HEK293T (cell line): ENCODE measurements around the gene PFKFB2.

Experiments used
- CTCF ChIA-PET: fragments of 350-600 bp; formaldehyde crosslinking; extraction: SDS; loops from one replicate; lab custom pipeline; 2021; ENCODE audit warnings: antibody characterized with exemption, inconsistent platforms; lab: Yijun Ruan, JAX
- POLR2A ChIA-PET: fragments of 350-600 bp; formaldehyde crosslinking; extraction: SDS; loops from one replicate; lab custom pipeline; 2020; ENCODE audit warnings: antibody characterized with exemption, inconsistent platforms; lab: Yijun Ruan, JAX
- DNase-seq: peaks from one replicate; pipeline ENCODE4 v3.0.0; 2012; ENCODE audit warnings: mixed read lengths; ENCODE audit errors: extremely low spot score
- ARNT ChIP-seq: fragments of 450-650 bp; IDR thresholded peaks from 2 replicates; pipeline ENCODE4 v1.6.1; 2017; ENCODE audit warnings: mild to moderate bottlenecking
- BHLHE40 ChIP-seq: fragments of 450-650 bp; IDR thresholded peaks from 2 replicates; pipeline ENCODE4 v1.6.1; 2016; ENCODE audit warnings: mild to moderate bottlenecking, moderate library complexity, borderline replicate concordance
- CTBP1 ChIP-seq: fragments of 450-650 bp; IDR thresholded peaks from 2 replicates; pipeline ENCODE4 v1.6.1; 2016; ENCODE audit warnings: borderline replicate concordance
- ELF4 ChIP-seq: fragments of 450-650 bp; IDR thresholded peaks from 2 replicates; pipeline ENCODE4 v1.6.1; 2017; ENCODE audit warnings: antibody characterized with exemption
- FOXA1 ChIP-seq: fragments of 450-650 bp; IDR thresholded peaks from 2 replicates; pipeline ENCODE4 v1.6.1; 2016; ENCODE audit warnings: mild to moderate bottlenecking
- FOXK2 ChIP-seq: fragments of 450-650 bp; IDR thresholded peaks from 2 replicates; pipeline ENCODE4 v1.6.1; 2016; ENCODE audit warnings: mild to moderate bottlenecking
- FOXM1 ChIP-seq: fragments of 450-650 bp; IDR thresholded peaks from 2 replicates; pipeline ENCODE4 v1.6.1; 2017; ENCODE audit warnings: mild to moderate bottlenecking, borderline replicate concordance
- HDGF ChIP-seq: fragments of 450-650 bp; IDR thresholded peaks from 2 replicates; pipeline ENCODE4 v1.6.1; 2017; ENCODE audit warnings: antibody characterized with exemption, borderline replicate concordance
- L3MBTL2 ChIP-seq: fragments of 450-650 bp; conservative IDR thresholded peaks from 2 replicates; pipeline ENCODE4 v1.6.1; 2016; ENCODE audit warnings: mild to moderate bottlenecking
- LEF1 ChIP-seq: fragments of 450-650 bp; IDR thresholded peaks from 2 replicates; pipeline ENCODE4 v1.6.1; 2017; ENCODE audit warnings: mild to moderate bottlenecking, borderline replicate concordance
- NFRKB ChIP-seq: fragments of 450-650 bp; IDR thresholded peaks from 2 replicates; pipeline ENCODE4 v1.6.1; 2016; ENCODE audit warnings: mild to moderate bottlenecking, moderate library complexity
- PKNOX1 ChIP-seq: fragments of 450-650 bp; IDR thresholded peaks from 2 replicates; pipeline ENCODE4 v1.6.1; 2016
- SP1 ChIP-seq: fragments of 450-650 bp; IDR thresholded peaks from 2 replicates; pipeline ENCODE4 v1.6.1; 2017
- SUZ12 ChIP-seq: fragments of 450-650 bp; IDR thresholded peaks from 2 replicates; pipeline ENCODE4 v1.6.1; 2016; ENCODE audit warnings: mild to moderate bottlenecking
- TARDBP ChIP-seq: fragments of 450-650 bp; IDR thresholded peaks from 2 replicates; pipeline ENCODE4 v1.6.1; 2016
- ZNF384 ChIP-seq: fragments of 450-650 bp; IDR thresholded peaks from 2 replicates; pipeline ENCODE4 v1.6.1; 2016

PFKFB2 gene

GRCh38 chr1:207029701-207030521 is 23.2 kb upstream of the PFKFB2 start:
- POLR2A ChIA-PET: no interaction called here
- TF ChIP-seq LEF1 (no peak), BHLHE40 (no peak), CTBP1 (no peak), SUZ12 (no peak), L3MBTL2 (no peak), PKNOX1 (no peak), NFRKB (no peak), TARDBP (no peak), FOXK2 (no peak), ZNF384 (no peak), ARNT (no peak)
- CTCF ChIA-PET: no interaction called here
- DNase-seq: no peak

GRCh38 chr1:207030522-207031009 is 22.5 kb upstream of the PFKFB2 start:
- POLR2A ChIA-PET: no interaction called here

GRCh38 chr1:207031016-207031415 is 22.1 kb upstream of the PFKFB2 start:
- ChIA-PET POLR2A (no interaction called here), CTCF (no interaction called here)
- DNase-seq: no peak
- TF ChIP-seq BHLHE40 (no peak), SP1 (no peak), HDGF (no peak), PKNOX1 (no peak), FOXK2 (no peak), SUZ12 (no peak), CTBP1 (no peak), FOXM1 (no peak), ZNF384 (no peak), L3MBTL2 (no peak), TARDBP (no peak), LEF1 (no peak), FOXA1 (no peak), NFRKB (no peak), ELF4 (no peak), ARNT (no peak)

More at GRCh38 chr1:207030522-207031009, 22.5 kb upstream of the PFKFB2 start:
- no peak for TF ChIP-seq TARDBP
- no peak for TF ChIP-seq SP1
- TF ChIP-seq CTBP1: no peak
- no peak for TF ChIP-seq ARNT
- TF ChIP-seq BHLHE40: no peak
- TF ChIP-seq ZNF384: no peak
- no peak for TF ChIP-seq PKNOX1
- TF ChIP-seq LEF1: no peak
- TF ChIP-seq FOXA1: no peak
- TF ChIP-seq ELF4: no peak
- TF ChIP-seq L3MBTL2: no peak
- TF ChIP-seq FOXM1: no peak
- CTCF ChIA-PET: no interaction called here
- no peak for DNase-seq

GRCh38 chr1:207031632-207032264 is 21.3 kb upstream of the PFKFB2 start:
- TF ChIP-seq TARDBP (no peak), FOXA1 (no peak), BHLHE40 (no peak), SUZ12 (no peak), HDGF (no peak), FOXK2 (no peak)
- no peak for DNase-seq
- POLR2A ChIA-PET: no interaction called here
- CTCF ChIA-PET: interaction anchor here (0.6 kb wide), 1 partner anchor 98 kb away, joined by 5 read pairs; no protein-coding TSS in a partner anchor

- TF ChIP-seq ZNF384: no peak
- no peak for TF ChIP-seq ELF4
- TF ChIP-seq BHLHE40: no peak
- TF ChIP-seq NFRKB: no peak
- TF ChIP-seq FOXK2: no peak
- TF ChIP-seq FOXM1: no peak
- no peak for TF ChIP-seq HDGF
- no peak for TF ChIP-seq CTBP1
- no peak for TF ChIP-seq TARDBP
- no peak for TF ChIP-seq SP1
- TF ChIP-seq PKNOX1: no peak
- TF ChIP-seq SUZ12: no peak
- TF ChIP-seq L3MBTL2: no peak
- TF ChIP-seq LEF1: no peak
- TF ChIP-seq ARNT: no peak
- TF ChIP-seq FOXA1: no peak
- CTCF ChIA-PET: interaction anchor here (0.6 kb wide), 1 partner anchor 99 kb away, joined by 5 read pairs; no protein-coding TSS in a partner anchor
- POLR2A ChIA-PET: no interaction called here
- no peak for DNase-seq
These were observed 20.5 kb upstream of the PFKFB2 start, which contains the start of gene C1orf116 for GRCh38 chr1:207032528-207033017. Gene C1orf116 (minus strand): TSS chr1:207032756. CDS start chr1:207027598, 5,158 bp downstream.
